ENCODE measurements around the gene WDR54.

WDR54 gene

DNA sequence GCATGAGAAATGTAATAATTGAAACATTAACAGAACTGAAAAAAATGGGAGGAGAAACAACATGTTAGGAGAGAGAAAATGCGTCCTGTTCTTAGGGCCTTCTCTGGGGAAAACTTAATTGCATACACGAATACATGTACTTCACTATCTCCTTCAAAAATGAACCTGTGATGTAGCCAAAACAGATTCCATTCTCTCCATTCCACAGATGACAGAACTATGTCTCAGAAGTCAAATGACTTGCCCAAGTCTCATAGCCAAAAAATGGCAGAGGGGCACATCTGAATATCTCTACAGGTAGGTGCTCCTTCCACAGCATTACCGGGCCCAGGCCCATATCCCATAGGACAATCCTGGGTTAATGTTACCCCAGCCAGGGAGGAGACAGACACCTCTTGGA, 37.5 kb upstream of the WDR54 start:
- FAIRE-seq: no peak
- TF ChIP-seq POLR2A (IDR thresholded peaks at IDR 0.05; ENCODE audit: low read depth, low read length) (no peak), POLR2AphosphoS5 (IDR thresholded peaks at IDR 0.05; ENCODE audit: low read depth, low read length) (no peak), TAF1 (IDR thresholded peaks at IDR 0.05; ENCODE audit: borderline replicate concordance, low read depth, low read length) (no peak)
- DNase-seq (ENCODE audit: insufficient read length): no peak

DNA sequence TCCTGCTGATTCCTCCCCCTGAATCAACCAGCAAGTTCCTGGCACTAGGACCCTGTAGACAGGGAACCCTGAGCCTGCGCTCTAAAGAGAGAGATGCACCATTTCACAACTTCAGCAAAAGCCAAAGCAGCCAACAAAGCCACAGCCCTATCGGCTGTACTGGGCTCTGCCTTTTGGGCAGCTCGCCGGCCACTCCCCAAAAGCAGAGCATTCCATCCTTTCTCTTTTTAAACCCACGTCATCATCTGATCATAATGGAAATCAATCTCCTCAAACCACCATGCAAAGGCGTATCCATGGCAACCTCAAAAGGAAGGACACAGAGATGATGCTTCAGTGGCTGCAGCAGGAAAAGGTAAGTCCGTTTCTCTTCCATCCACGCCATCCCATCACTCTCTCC, 36.1 kb upstream of the WDR54 start:
- TF ChIP-seq TAF1 (IDR thresholded peaks at IDR 0.05; ENCODE audit: borderline replicate concordance, low read depth, low read length): no peak
- TF ChIP-seq POLR2A (IDR thresholded peaks at IDR 0.05; ENCODE audit: low read depth, low read length): no peak
- no peak for TF ChIP-seq POLR2AphosphoS5 (IDR thresholded peaks at IDR 0.05; ENCODE audit: low read depth, low read length)
- DNase-seq (ENCODE audit: insufficient read length) (no peak), FAIRE-seq (no peak)

DNA sequence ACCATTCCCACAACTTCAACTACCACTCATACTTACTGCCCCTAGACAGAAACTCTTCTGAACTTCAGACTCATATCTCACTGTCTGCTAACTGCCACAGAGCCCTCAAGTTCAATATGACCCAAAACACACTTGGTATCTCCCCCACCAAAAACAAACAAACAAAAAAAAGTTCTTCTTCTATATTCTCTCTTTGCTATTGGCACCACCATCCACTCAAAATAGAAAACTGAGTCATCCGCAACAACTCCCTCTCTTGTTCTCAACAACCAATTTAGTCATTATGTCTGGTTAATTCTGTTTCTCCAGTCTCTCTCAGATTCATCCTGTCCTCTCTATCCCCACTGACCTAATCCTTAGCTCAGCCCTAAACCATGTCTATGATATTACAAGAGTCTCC, 34.2 kb upstream of the WDR54 start:
- TF ChIP-seq POLR2A (IDR thresholded peaks at IDR 0.05; ENCODE audit: low read depth, low read length) (no peak), POLR2AphosphoS5 (IDR thresholded peaks at IDR 0.05; ENCODE audit: low read depth, low read length) (no peak)
- FAIRE-seq: no peak
- no peak for DNase-seq (ENCODE audit: insufficient read length)

DNA sequence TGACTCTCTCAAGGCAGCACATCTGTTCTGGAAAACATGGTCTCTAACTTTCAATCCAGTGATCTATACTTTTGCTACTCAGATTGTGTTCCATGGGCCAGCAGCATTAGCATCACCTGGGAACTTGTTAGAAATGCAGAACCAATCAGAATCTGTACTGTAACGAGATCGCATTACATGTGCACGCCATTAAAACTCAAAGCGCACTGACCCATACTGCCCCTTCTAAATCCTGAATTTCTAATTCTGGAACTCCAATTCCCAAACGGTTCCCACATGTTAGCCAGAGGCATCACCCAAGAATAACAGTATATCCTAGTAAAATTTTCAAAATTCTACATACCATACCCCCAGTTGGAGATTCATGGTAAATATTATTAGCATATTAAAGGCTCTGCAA, 30.9 kb upstream of the WDR54 start:
- TF ChIP-seq TAF1 (IDR thresholded peaks at IDR 0.05; ENCODE audit: borderline replicate concordance, low read depth, low read length) (no peak), POLR2AphosphoS5 (IDR thresholded peaks at IDR 0.05; ENCODE audit: low read depth, low read length) (no peak), POLR2A (IDR thresholded peaks at IDR 0.05; ENCODE audit: low read depth, low read length) (no peak)
- DNase-seq (ENCODE audit: insufficient read length) (no peak), FAIRE-seq (peak; percentile 9)

DNA sequence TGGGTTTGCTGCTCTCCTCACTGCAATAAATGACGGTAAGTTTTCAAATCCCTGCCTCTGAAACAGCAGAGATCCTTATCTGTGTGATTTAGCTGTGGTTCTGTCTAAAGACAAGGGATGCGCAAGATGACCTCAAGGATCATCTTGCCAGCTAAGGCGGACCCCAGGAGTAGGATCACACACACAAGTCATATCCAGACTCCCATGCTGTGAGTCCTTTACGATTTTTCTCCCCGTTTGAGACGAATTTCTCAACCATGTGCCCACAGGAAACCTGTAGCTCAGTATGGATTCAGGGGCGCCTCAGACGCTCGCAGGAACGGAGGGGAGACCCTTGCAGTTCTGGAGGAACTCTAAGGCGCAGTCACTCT, 30.3 kb upstream of the WDR54 start:
- peak; percentile 70 for FAIRE-seq
- no peak for DNase-seq (ENCODE audit: insufficient read length)
- TF ChIP-seq TAF1 (IDR thresholded peaks at IDR 0.05; ENCODE audit: borderline replicate concordance, low read depth, low read length): no peak
- TF ChIP-seq POLR2AphosphoS5 (IDR thresholded peaks at IDR 0.05; ENCODE audit: low read depth, low read length): no peak
- TF ChIP-seq POLR2A (IDR thresholded peaks at IDR 0.05; ENCODE audit: low read depth, low read length): no peak

DNA sequence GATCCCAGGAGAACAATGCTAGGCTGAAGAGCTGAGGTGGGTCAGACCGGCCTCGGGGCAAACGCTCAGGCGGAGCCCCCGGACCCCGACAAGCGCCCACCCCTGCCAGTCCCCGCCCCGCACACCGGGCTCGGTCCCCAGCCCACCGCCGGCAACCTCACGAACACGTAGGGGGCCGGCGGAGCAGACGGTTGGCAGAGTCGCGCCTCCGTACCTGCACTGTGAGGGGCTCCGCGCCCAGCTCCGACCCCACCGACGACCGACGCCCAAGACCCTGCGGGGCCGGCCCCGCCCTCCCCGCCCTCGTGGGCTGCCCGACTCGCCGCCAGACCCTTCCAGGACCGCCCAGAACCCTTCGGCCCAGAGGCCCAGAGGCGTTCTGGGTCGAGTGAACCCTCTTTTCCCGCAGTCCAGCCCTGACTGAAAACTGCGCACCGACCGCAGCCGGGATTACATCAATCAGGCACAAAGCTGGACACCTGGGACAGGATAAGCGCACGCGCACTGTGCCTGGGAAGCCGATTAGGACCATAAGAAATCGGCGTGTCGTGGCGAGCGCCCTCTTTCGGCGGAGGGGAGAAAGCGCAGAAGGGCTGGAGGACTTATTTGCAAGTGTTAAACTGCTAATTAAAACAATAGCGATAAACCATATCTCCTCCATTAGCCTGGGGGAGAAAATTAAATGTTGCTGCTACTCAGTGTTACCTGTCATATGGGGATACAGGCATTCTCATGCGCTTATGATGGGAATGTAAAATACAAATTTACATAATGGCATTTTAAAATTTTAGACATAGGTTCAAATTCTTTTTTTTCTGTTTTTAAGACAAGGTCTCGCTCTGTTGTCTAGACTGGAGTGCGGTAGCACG, 29.7 kb upstream of the WDR54 start:
- DNase-seq (ENCODE audit: insufficient read length) (peak; percentile 80), FAIRE-seq (peak; percentile 92)

DNA sequence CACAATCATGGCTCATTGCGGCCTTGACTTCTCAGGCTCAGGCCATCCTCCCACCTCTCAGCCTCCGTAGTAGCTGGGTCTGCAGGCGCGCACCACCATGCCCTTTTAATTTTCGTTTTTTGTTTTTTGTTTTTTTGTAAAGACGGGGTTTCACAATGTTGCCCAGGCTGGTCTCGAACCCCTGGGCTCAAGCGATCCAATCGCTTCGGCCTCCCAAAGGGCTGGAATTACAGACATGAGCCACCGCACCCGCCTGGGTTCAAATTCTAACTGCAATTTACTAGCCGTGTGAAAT, 29.1 kb upstream of the WDR54 start:
- TF ChIP-seq POLR2AphosphoS5 (IDR thresholded peaks at IDR 0.05; ENCODE audit: low read depth, low read length) (no peak), POLR2A (IDR thresholded peaks at IDR 0.05; ENCODE audit: low read depth, low read length) (no peak), TAF1 (IDR thresholded peaks at IDR 0.05; ENCODE audit: borderline replicate concordance, low read depth, low read length) (no peak)
- DNase-seq (ENCODE audit: insufficient read length): no peak
- no peak for FAIRE-seq

More for the DNA sequence above, 29.7 kb upstream of the WDR54 start:
- TF ChIP-seq POLR2A (IDR thresholded peaks at IDR 0.05; ENCODE audit: low read depth, low read length) (peak; percentile 65; the same call in 1 of the 2 replicates), POLR2AphosphoS5 (IDR thresholded peaks at IDR 0.05; ENCODE audit: low read depth, low read length) (0 out of 2 replicates have a peak, but pooled peaks have one; percentile 44), TAF1 (IDR thresholded peaks at IDR 0.05; ENCODE audit: borderline replicate concordance, low read depth, low read length) (no peak)

DNA sequence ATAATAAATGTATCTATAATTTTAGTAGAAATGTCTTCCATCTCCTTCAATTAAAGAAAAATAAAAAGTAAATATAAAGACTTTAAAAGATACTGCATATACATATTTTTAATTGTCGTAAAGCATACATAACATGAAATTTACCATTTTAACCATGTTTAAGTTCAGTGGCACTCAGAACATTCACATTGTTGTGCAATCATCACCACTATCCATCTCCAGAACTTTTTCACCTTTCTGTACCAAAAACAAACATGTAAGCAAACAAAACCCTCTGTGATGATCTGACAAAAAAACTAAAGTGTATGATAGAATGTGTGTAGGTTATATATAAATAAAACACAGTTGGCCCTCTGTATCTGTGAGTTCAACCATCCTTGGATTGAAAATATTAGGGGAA, 28.0 kb upstream of the WDR54 start:
- TF ChIP-seq POLR2AphosphoS5 (IDR thresholded peaks at IDR 0.05; ENCODE audit: low read depth, low read length) (no peak), TAF1 (IDR thresholded peaks at IDR 0.05; ENCODE audit: borderline replicate concordance, low read depth, low read length) (no peak), POLR2A (IDR thresholded peaks at IDR 0.05; ENCODE audit: low read depth, low read length) (no peak)
- DNase-seq (ENCODE audit: insufficient read length) (no peak), FAIRE-seq (no peak)

DNA sequence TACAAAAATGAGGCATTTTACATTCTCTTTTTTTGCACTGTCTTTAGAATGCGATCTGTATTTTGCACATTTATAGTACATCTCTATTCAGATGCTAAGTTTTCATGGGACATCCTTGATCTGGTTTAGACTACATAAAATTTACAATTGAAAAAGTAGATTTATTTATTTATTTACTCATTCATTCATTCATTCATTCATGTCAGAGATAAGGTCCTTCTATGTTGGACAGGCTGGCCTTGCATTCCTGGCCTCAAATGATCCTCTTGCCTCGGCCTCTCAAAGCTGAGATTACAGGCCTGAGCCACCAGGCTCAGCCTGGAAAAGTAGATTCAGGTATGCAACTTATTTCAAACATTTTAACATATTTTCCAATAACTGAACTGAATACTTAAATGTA, 25.4 kb upstream of the WDR54 start:
- no peak for TF ChIP-seq POLR2A (IDR thresholded peaks at IDR 0.05; ENCODE audit: low read depth, low read length)
- TF ChIP-seq POLR2AphosphoS5 (IDR thresholded peaks at IDR 0.05; ENCODE audit: low read depth, low read length): no peak
- TF ChIP-seq TAF1 (IDR thresholded peaks at IDR 0.05; ENCODE audit: borderline replicate concordance, low read depth, low read length): no peak
- no peak for DNase-seq (ENCODE audit: insufficient read length)
- FAIRE-seq: no peak

DNA sequence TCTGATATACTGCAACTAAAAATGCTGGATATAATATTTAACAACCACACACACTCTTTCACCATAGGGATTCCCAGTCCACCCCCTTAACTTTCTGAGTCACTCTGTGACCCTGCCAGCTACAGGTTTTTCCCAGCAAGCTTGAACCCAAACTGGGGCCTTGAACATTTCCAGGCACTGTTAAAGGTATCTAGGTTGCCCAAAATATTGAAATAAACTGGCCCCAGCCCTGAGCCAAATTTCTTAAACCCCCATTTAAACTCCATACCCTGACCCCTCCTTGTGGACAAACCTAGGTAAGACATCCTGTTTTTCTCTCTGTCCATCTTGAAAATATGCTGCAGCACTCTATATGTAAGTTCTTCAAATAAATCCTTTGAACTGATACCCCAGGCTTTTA, 21.7 kb upstream of the WDR54 start:
- peak; percentile 84 for FAIRE-seq
- DNase-seq (ENCODE audit: insufficient read length): no peak
- TF ChIP-seq TAF1 (IDR thresholded peaks at IDR 0.05; ENCODE audit: borderline replicate concordance, low read depth, low read length) (no peak), POLR2A (IDR thresholded peaks at IDR 0.05; ENCODE audit: low read depth, low read length) (no peak), POLR2AphosphoS5 (IDR thresholded peaks at IDR 0.05; ENCODE audit: low read depth, low read length) (no peak)

DNA sequence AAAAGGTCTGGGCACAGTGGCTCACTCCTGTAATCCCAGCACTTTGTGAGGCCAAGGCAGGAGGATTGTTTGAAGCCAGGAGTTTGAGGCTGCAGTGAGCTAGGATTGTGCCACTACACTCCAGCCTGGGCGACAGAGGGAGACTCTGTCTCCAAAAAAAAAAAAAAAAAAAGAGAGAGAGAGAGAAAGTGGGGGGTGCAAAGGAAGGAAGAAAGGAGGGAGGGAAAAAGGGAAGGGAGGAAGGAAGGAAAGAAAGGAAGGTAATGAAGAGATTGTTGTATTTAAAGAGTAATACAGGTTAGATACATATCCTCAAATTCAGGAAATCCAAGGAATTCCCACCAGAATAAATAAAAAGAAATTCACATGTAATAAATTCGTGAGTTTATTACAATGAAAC, 19.6 kb upstream of the WDR54 start:
- TF ChIP-seq POLR2AphosphoS5 (IDR thresholded peaks at IDR 0.05; ENCODE audit: low read depth, low read length) (no peak), POLR2A (IDR thresholded peaks at IDR 0.05; ENCODE audit: low read depth, low read length) (no peak), TAF1 (IDR thresholded peaks at IDR 0.05; ENCODE audit: borderline replicate concordance, low read depth, low read length) (no peak)
- DNase-seq (ENCODE audit: insufficient read length): no peak
- no peak for FAIRE-seq

DNA sequence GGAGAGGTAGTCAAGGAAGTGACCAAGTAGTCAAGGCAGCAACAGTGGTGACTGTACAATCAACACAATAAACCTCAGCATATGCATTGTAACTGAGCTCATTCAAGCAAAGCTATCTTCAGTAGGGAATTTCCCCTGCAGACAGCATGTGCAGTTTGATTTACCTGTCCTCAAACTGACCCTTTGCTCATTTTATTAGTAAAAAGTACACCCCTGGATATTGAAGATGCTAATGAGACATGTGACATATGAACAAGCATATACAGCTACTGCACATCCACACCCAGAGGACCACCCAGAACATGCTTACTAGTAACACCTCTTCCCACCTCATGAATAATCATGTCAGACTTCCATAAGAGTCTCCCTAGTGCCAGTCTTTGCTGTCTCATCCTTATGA, 15.5 kb upstream of the WDR54 start:
- DNase-seq (ENCODE audit: insufficient read length) (no peak), FAIRE-seq (peak; percentile 66)

More for the DNA sequence above, 15.5 kb upstream of the WDR54 start:
- TF ChIP-seq POLR2AphosphoS5 (IDR thresholded peaks at IDR 0.05; ENCODE audit: low read depth, low read length): no peak
- no peak for TF ChIP-seq TAF1 (IDR thresholded peaks at IDR 0.05; ENCODE audit: borderline replicate concordance, low read depth, low read length)
- TF ChIP-seq POLR2A (IDR thresholded peaks at IDR 0.05; ENCODE audit: low read depth, low read length): no peak
